GM11168 (cell line): ENCODE data around the gene MYBPC1.
"Not testable (repeated sequence)": the region's sequence is repeated elsewhere in the genome, so short reads cannot be mapped to it uniquely, and the experiment has no call there.

Source experiments
- in situ Hi-C: fragments of 300-500 bp; cut with MboI; formaldehyde crosslinking; loops from one replicate; pipeline ENCODE4 v1.12.0; 2022; ENCODE audit warnings: low sequenced_read_pairs; ENCODE audit not compliant: unreplicated experiment

MYBPC1 gene

DNA sequence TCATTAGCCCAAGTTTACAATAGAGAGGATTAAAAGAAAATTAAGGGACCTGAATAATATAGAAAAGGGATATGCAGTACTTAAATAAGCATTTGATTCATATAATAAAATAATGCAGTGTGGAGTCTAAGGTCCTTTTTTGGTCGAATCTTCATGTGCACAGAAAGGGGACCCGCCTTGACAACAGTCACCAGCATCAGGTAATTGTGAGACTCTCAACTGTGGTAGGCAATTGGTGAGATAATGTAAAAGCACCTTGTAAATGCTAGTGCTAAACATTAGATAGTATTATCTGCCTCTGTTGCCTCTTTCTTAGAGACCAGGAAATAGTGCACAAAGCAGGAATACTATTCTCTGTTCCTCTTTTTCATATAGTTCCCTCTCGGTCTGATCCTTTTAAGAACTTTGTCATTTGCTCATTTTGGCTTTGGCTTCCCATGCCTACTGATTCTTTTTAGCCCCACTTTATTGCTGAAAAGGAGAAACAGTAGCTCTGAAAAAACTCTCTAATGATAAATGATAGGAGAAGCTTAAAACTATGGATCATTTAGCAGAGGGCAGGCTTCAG lies 120.2 kb downstream of the MYBPC1 start:
- in situ Hi-C loops, result no loop called here

DNA sequence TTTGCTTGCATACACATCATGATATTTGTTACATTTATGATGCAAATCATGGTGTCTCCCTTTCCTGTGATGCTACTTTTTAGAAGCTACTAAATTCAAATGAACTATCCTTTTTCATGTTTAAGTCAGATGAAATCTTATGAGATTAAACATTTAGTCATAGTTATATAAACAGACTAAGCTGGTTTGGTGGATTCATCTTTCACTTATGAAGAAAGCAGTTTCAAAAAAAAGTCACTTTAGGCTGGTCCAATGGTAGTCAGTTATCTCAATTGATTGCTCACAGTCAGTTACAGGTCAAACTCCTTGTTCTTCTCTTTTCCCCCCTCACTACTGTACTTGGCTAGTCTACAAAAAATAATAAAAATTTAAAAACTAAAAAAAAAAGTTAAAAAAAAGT lies 124.8 kb downstream of the MYBPC1 start:
- in situ Hi-C loops, result no loop called here

DNA sequence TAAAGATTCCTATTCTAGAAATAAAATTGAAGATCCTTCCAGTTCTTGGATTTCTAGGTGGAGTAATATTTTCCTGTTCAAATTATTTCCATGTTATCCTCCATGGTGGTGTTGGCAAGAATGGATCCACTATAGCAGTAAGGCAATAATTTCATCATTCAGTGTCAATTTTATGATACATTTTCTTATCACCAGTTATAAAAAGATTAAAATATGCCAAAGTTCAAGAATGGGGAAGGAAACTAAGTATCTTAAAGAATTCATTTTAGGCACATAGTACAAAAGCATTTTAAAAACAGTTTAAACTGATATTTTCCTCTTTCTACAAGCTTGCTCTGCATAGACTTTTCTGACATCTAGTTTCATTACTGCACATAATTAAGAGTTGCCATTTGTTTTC lies 125.3 kb downstream of the MYBPC1 start:
- in situ Hi-C loops, result no loop called here

DNA sequence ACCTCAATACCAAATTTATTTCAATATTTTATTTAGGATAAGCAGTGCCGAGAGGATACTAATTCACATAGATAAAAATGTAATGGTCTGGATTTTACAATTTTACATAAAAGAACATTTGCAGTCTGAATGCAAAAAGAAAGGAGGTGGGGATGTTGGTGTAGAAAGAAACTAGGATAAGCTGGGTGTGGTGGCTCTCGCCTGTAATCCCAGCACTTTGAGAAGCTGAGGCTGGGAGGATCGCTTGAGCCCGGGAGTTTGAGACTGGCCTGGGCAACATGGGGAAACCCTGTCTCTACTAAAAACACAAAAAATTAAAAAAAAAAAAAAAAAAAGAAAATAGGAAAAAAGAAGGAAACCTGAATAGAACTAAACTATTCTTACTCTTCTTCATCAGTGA lies 127.6 kb downstream of the MYBPC1 start:
- in situ Hi-C loops, result no loop called here

DNA sequence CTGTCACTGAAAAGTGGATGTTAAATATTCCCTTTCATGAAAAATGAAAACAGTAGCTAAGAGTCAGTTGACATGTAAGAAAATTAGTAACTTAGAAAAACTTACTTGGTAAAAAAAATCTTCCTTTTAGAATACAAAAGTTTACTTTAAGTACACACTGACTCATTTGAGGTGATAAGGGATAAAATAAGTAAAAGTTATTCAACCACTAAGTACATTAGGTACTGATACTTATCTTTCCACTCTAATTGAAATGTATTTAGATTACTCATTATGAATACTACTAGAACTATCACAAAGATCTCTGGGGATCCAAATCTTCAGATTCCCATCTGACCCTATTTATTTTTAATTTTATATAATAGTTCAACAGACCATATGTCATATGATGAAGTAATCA lies 132.3 kb downstream of the MYBPC1 start:
- in situ Hi-C loops, result no loop called here

DNA sequence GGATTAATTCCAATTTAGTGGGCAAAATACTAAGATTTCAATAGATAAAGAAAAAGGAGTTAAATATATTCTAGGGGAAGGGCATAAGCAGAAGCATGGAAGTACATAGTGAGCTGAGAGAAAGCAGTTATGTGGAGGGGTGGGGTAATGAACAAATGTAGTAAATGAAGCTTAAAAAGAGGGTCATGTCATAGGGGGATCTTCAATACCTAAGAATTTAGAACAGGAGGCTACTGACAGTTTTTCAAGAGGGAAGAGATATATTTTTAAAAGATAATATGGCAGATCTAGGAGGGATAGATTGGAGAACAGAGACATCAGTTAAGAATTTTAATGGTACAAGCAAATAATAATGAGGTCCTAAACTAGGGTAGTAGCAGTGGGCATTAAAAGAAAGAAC lies 135.1 kb downstream of the MYBPC1 start:
- in situ Hi-C loops, result no loop called here

DNA sequence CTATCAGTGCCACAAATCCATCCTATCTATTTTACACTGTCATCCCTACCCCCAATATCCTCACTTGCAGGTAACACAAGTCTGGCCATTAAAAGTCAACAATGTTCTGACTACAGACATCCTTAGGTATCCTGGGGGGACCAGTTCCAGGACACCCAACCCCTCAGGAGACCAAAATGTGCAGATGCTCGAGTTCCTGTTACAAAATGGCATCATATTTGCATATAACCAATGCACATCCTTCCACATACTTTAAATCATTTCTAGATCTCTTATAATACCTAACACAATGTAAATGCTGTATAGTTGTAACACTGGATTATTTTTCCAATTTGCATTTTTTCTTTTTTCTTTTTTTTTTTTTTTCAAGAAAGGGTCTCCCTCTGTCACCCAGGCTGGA lies 137.5 kb downstream of the MYBPC1 start:
- in situ Hi-C loops, result no loop called here

DNA sequence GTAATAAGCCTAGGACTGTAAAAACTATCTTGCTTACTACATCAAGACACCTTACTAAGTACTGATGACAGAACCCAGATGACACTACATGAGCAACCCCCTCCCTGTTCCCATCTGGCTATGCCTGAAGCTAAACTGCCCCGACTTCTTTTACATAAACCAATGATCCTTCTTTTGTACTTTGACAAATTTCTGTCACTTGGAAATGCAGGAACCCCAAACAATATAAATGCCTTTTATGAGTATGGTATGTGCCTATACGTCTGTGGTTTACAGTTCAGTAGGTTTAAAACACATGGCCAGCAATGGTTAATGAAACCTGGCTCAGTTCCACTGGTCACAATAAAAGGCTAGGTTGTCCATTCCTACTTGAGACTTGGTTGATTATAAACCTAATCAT lies 138.4 kb downstream of the MYBPC1 start:
- in situ Hi-C loops, result no loop called here

DNA sequence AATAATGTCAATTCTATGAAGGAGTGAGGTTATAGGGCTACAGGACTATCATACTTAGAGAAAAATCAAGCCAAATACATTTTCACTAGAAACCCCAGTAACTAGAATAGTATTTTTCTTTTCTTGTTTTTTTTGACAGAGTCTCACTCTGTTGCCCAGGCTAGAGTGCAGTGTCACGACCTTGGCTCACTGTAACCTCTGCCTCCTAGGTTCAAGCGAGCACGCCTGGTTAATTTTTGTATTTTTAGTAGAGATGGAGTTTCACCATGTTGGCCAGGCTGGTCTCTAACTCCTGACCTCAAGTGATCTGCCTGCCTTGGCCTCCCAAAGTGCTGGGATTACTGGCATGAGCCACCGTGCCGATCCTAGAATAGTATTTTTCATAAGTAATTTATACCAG lies 139.7 kb downstream of the MYBPC1 start:
- in situ Hi-C loops, result not testable (repeated sequence)
